GM12891 (cell line): ENCODE measurements around the gene GPR37L1.

ENCODE experiments used
- PAX5 ChIP-seq: IDR thresholded peaks from 2 replicates; pipeline ENCODE4 v1.6.1; 2011; ENCODE audit warnings: low read length, moderate library complexity, mild to moderate bottlenecking; ENCODE audit not compliant: insufficient read depth, severe bottlenecking
- POLR2A ChIP-seq: IDR thresholded peaks from 2 replicates; pipeline ENCODE4 v1.6.1; 2011; ENCODE audit warnings: low read depth, low read length, control low read depth
- POLR2AphosphoS5 ChIP-seq: IDR thresholded peaks from 2 replicates; pipeline ENCODE4 v1.6.1; 2011; ENCODE audit warnings: low read depth, low read length, control low read depth

DNA sequence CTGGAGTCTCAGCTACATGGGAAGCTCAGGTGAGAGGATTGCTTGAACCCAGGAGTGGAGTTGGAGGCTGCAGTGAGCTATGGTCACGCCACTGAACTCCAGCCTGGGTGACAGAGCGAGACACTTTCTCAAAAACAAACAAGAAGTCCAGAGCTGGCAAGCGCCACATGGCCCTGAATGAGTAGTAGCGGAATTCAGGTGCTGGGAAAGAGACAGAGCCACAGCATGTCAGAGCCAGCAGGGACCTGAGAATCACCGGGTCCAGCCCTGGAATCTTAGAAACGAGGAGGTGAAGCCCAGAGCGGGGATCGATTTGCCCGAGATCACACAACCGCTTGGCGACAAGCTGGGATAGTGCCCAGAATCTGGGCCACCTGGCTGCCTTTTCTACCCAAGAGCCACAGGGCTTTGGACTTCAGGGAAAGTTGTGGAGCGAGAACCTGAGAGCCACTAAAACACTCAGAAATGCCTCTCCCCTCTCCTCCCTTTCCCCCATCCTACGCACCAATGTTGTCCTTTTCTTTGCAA is 12.0 kb downstream of the GPR37L1 start:
- TF ChIP-seq POLR2AphosphoS5 (no peak), POLR2A (no peak), PAX5 (no peak)
